NB4 (cell line): Measurements from ENCODE around the gene ZNF276.
"Not testable (repeated sequence)": the region's sequence is repeated elsewhere in the genome, so short reads cannot be mapped to it uniquely, and the experiment has no call there.

Experiments
- CTCF ChIP-seq: IDR thresholded peaks from one replicate; pipeline ENCODE4 v1.5.1; 2012; ENCODE audit warnings: low read depth, low read length
- POLR2A ChIP-seq: IDR thresholded peaks from 2 replicates; pipeline ENCODE4 v1.6.1; 2011; ENCODE audit warnings: mild to moderate bottlenecking; ENCODE audit not compliant: insufficient read length; ENCODE audit errors: extremely low read depth
- TF ChIP-seq, protein P1 (sequence below): IDR thresholded peaks from 2 replicates; pipeline ENCODE4 v1.6.1; 2011; ENCODE audit warnings: low read depth, low read length

- TF ChIP-seq, protein P1, sequence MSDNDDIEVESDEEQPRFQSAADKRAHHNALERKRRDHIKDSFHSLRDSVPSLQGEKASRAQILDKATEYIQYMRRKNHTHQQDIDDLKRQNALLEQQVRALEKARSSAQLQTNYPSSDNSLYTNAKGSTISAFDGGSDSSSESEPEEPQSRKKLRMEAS, result not testable (repeated sequence)
- not testable (repeated sequence) for TF ChIP-seq CTCF, POLR2A
Observed at GRCh38 chr16:89778211-89778610, 56.9 kb downstream of the ZNF276 start.
